Measurements from ENCODE around the gene CMBL.
"Not testable (repeated sequence)": the region's sequence is repeated elsewhere in the genome, so short reads cannot be mapped to it uniquely, and the experiment has no call there.

Gene CMBL

GRCh38 chr5:10288592-10289219 is 19.0 kb downstream of the CMBL start:
- no peak overlapping the region for H3K27ac ChIP-seq (ENCODE audit: low read depth, low read length)
- no peak for DNase-seq

GRCh38 chr5:10286862-10287227 is 20.9 kb downstream of the CMBL start:
- no peak overlapping the region for H3K23ac ChIP-seq (ENCODE audit: low read length)
- no peak overlapping the region for H4K8ac ChIP-seq (ENCODE audit: low read depth, low read length)
- H2BK15ac ChIP-seq (replicated peaks; ENCODE audit: low read depth): no peak overlapping the region
- WGBS (ENCODE audit: extremely low coverage, insufficient coverage, low lambda C conversion rate): no CpG with 5 or more reads among the region's 7 CpGs
- no peak overlapping the region for H3K9ac ChIP-seq (ENCODE audit: low read length)
- no peak for DNase-seq
- H4K5ac ChIP-seq (ENCODE audit: low read length): no peak overlapping the region
- H3K4me3 ChIP-seq (ENCODE audit: low read length): no peak overlapping the region
- H3K56ac ChIP-seq (ENCODE audit: low read length): no peak overlapping the region
- H3K79me1 ChIP-seq (ENCODE audit: low read length): no peaks in the 10 kb centered on the region
- no peaks in the 10 kb centered on the region for H3K36me3 ChIP-seq (ENCODE audit: control insufficient read depth, insufficient read depth, low read length)
- H3K79me2 ChIP-seq (ENCODE audit: control insufficient read depth, insufficient read depth, low read length): no peaks in the 10 kb centered on the region
- H3K4me2 ChIP-seq (ENCODE audit: low read length): no peak overlapping the region
- H2BK120ac ChIP-seq (ENCODE audit: low read depth, low read length): no peak overlapping the region
- no peak overlapping the region for H2BK5ac ChIP-seq (ENCODE audit: low read length)
- no peaks in the 10 kb centered on the region for H3K27me3 ChIP-seq (ENCODE audit: insufficient read depth, low read length, poor library complexity)
- no peak overlapping the region for H3K27ac ChIP-seq (ENCODE audit: low read depth, low read length)
- H2AK5ac ChIP-seq (ENCODE audit: low read length): no peak overlapping the region
- no peaks in the 10 kb centered on the region for H3K4me1 ChIP-seq (ENCODE audit: control insufficient read depth, low read depth, low read length)
- no peak overlapping the region for H3K18ac ChIP-seq (ENCODE audit: low read length)
- H3K4ac ChIP-seq (ENCODE audit: low read depth, low read length): no peak overlapping the region

More at GRCh38 chr5:10288592-10289219, 19.0 kb downstream of the CMBL start:
- no peak overlapping the region for H2BK120ac ChIP-seq (ENCODE audit: low read depth, low read length)
- H2AK5ac ChIP-seq (ENCODE audit: low read length): no peak overlapping the region
- no peak overlapping the region for H3K4ac ChIP-seq (ENCODE audit: low read depth, low read length)
- no peak overlapping the region for H4K5ac ChIP-seq (ENCODE audit: low read length)
- no peaks in the 10 kb centered on the region for H3K27me3 ChIP-seq (ENCODE audit: insufficient read depth, low read length, poor library complexity)
- H3K4me1 ChIP-seq (ENCODE audit: control insufficient read depth, low read depth, low read length): no peaks in the 10 kb centered on the region
- H2BK5ac ChIP-seq (ENCODE audit: low read length): no peak overlapping the region
- H4K8ac ChIP-seq (ENCODE audit: low read depth, low read length): no peak overlapping the region
- H3K79me1 ChIP-seq (ENCODE audit: low read length): no peaks in the 10 kb centered on the region
- H3K4me3 ChIP-seq (ENCODE audit: low read length): no peak overlapping the region
- no peak overlapping the region for H3K9ac ChIP-seq (ENCODE audit: low read length)
- H3K18ac ChIP-seq (ENCODE audit: low read length): no peak overlapping the region
- no CpG with 5 or more reads among the region's 13 CpGs for WGBS (ENCODE audit: extremely low coverage, insufficient coverage, low lambda C conversion rate)
- no peak overlapping the region for H3K4me2 ChIP-seq (ENCODE audit: low read length)
- no peak overlapping the region for H3K56ac ChIP-seq (ENCODE audit: low read length)
- no peaks in the 10 kb centered on the region for H3K36me3 ChIP-seq (ENCODE audit: control insufficient read depth, insufficient read depth, low read length)
- no peak overlapping the region for H3K23ac ChIP-seq (ENCODE audit: low read length)
- no peak overlapping the region for H2BK15ac ChIP-seq (replicated peaks; ENCODE audit: low read depth)
- H3K79me2 ChIP-seq (ENCODE audit: control insufficient read depth, insufficient read depth, low read length): no peaks in the 10 kb centered on the region

GRCh38 chr5:10286162-10286861 is 21.4 kb downstream of the CMBL start:
- H3K4me1 ChIP-seq (ENCODE audit: control insufficient read depth, low read depth, low read length): no peaks in the 10 kb centered on the region
- H3K23ac ChIP-seq (ENCODE audit: low read length): no peak overlapping the region
- no peak overlapping the region for H4K8ac ChIP-seq (ENCODE audit: low read depth, low read length)
- no peaks in the 10 kb centered on the region for H3K79me1 ChIP-seq (ENCODE audit: low read length)
- no peak overlapping the region for H3K4ac ChIP-seq (ENCODE audit: low read depth, low read length)
- H3K79me2 ChIP-seq (ENCODE audit: control insufficient read depth, insufficient read depth, low read length): no peaks in the 10 kb centered on the region
- H4K5ac ChIP-seq (ENCODE audit: low read length): no peak overlapping the region
- no peak overlapping the region for H3K56ac ChIP-seq (ENCODE audit: low read length)
- no peak overlapping the region for H3K4me2 ChIP-seq (ENCODE audit: low read length)
- no peak overlapping the region for H3K18ac ChIP-seq (ENCODE audit: low read length)
- no peak for DNase-seq
- no peak overlapping the region for H3K9ac ChIP-seq (ENCODE audit: low read length)
- no peaks in the 10 kb centered on the region for H3K27me3 ChIP-seq (ENCODE audit: insufficient read depth, low read length, poor library complexity)
- H3K36me3 ChIP-seq (ENCODE audit: control insufficient read depth, insufficient read depth, low read length): no peaks in the 10 kb centered on the region
- H2AK5ac ChIP-seq (ENCODE audit: low read length): no peak overlapping the region
- no peak overlapping the region for H2BK15ac ChIP-seq (replicated peaks; ENCODE audit: low read depth)
- no peak overlapping the region for H2BK120ac ChIP-seq (ENCODE audit: low read depth, low read length)
- no peak overlapping the region for H3K4me3 ChIP-seq (ENCODE audit: low read length)
- WGBS (ENCODE audit: extremely low coverage, insufficient coverage, low lambda C conversion rate): no CpG with 5 or more reads among the region's 6 CpGs
- no peak overlapping the region for H2BK5ac ChIP-seq (ENCODE audit: low read length)
- H3K27ac ChIP-seq (ENCODE audit: low read depth, low read length): no peak overlapping the region

DNA sequence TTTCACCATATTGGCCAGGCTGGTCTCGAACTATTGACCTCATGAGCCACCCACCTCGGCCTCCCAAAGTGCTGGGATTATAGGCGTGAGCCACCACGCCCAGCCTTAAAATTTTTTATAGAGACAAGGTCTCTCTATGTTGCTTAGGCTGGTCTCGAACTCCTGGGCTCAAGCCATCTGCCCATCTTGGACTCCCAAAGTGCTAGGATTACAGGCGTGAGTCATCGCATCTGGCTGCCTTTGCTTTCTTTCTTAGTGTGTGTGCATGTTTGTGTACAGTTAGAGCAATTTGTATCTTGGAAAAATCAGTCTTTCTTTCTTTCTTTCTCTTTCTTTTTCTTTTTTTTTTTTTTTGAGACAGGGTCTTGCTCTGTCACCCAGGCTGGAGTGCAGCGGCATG is 22.3 kb downstream of the CMBL start:
- not testable (repeated sequence) for H3K79me1 ChIP-seq (ENCODE audit: low read length); H2BK15ac ChIP-seq (replicated peaks; ENCODE audit: low read depth); H3K4me1 ChIP-seq (ENCODE audit: control insufficient read depth, low read depth, low read length); H2BK120ac ChIP-seq (ENCODE audit: low read depth, low read length); H3K27ac ChIP-seq (ENCODE audit: low read depth, low read length); DNase-seq; H3K4ac ChIP-seq (ENCODE audit: low read depth, low read length); H3K79me2 ChIP-seq (ENCODE audit: control insufficient read depth, insufficient read depth, low read length); H2AK5ac ChIP-seq (ENCODE audit: low read length); H3K18ac ChIP-seq (ENCODE audit: low read length); H4K8ac ChIP-seq (ENCODE audit: low read depth, low read length); H3K56ac ChIP-seq (ENCODE audit: low read length); H2BK5ac ChIP-seq (ENCODE audit: low read length); H3K4me3 ChIP-seq (ENCODE audit: low read length); H4K5ac ChIP-seq (ENCODE audit: low read length); H3K23ac ChIP-seq (ENCODE audit: low read length); H3K27me3 ChIP-seq (ENCODE audit: insufficient read depth, low read length, poor library complexity); H3K36me3 ChIP-seq (ENCODE audit: control insufficient read depth, insufficient read depth, low read length); H3K4me2 ChIP-seq (ENCODE audit: low read length); H3K9ac ChIP-seq (ENCODE audit: low read length)
- WGBS (ENCODE audit: extremely low coverage, insufficient coverage, low lambda C conversion rate): no CpG with 5 or more reads among the region's 8 CpGs

DNA sequence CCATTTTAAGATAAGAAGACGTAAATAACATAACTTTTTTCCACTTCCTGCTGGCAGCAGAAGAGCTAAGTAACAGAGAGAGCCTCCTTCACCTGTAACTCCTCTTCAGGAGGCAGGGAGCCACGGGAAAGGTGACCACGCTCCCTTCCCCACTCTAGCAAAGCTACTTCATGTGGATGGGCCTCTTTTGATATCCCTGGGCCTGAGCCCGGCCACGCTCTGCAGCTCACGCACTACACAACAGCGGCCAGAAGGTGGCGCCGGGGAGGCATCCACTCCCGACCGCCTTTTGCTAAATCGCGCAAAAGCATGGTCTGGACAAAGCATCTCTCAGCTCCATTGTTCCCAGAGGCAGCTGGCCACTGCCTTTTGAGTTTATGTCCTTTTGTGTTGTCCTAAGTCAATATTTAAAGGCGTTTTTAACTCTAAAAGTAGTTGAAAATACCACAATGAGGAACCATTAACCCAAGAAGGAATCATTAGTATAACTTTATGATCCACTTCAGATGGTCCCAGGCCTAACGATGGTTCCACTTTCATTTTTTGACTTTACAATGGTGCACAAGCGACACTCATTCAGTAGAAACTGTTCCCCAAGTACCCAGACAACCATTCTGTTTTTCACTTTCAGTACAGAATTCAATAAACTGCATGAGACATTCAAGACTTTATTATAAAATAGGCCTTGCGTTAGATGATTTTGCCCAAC is 23.6 kb downstream of the CMBL start:
- Histone ChIP-seq H3K4me3 (ENCODE audit: low read length) (no peak overlapping the region), H3K27ac (ENCODE audit: low read depth, low read length) (no peak overlapping the region), H3K4me2 (ENCODE audit: low read length) (no peak overlapping the region), H3K4ac (ENCODE audit: low read depth, low read length) (no peak overlapping the region), H3K23ac (ENCODE audit: low read length) (no peak overlapping the region), H3K79me2 (ENCODE audit: control insufficient read depth, insufficient read depth, low read length) (no peaks in the 10 kb centered on the region), H2BK5ac (ENCODE audit: low read length) (no peak overlapping the region), H2AK5ac (ENCODE audit: low read length) (no peak overlapping the region), H2BK120ac (ENCODE audit: low read depth, low read length) (no peak overlapping the region), H3K4me1 (ENCODE audit: control insufficient read depth, low read depth, low read length) (no peaks in the 10 kb centered on the region), H3K79me1 (ENCODE audit: low read length) (no peaks in the 10 kb centered on the region), H2BK15ac (replicated peaks; ENCODE audit: low read depth) (no peak overlapping the region), H4K5ac (ENCODE audit: low read length) (no peak overlapping the region), H3K18ac (ENCODE audit: low read length) (no peak overlapping the region), H3K36me3 (ENCODE audit: control insufficient read depth, insufficient read depth, low read length) (no peaks in the 10 kb centered on the region), H3K9ac (ENCODE audit: low read length) (no peak overlapping the region), H3K27me3 (ENCODE audit: insufficient read depth, low read length, poor library complexity) (no peaks in the 10 kb centered on the region), H4K8ac (ENCODE audit: low read depth, low read length) (no peak overlapping the region), H3K56ac (ENCODE audit: low read length) (no peak overlapping the region)
- peak; percentile 82 for DNase-seq
- no CpG with 5 or more reads among the region's 17 CpGs for WGBS (ENCODE audit: extremely low coverage, insufficient coverage, low lambda C conversion rate)
